HepG2 (cell line): ENCODE results near the gene TP53TG5. TPM values are rescaled to one million over a fixed set of nuclear protein-coding genes. Genes with fewer than 3 reads are reported as not detected.

Source experiments
- ATAC-seq: fragments of 200-7000 bp; cut with Tn5 transposase; 3 replicates; pipeline ENCODE4 v1.9.1; 2020; ENCODE audit warnings: mild to moderate bottlenecking, moderate library complexity
- BruUV-seq: library from RNA; stranded (reverse); fragments of 400-500 nt; replicated peaks from 2 replicates; lab custom pipeline; 2021; lab: Mats Ljungman, UMichigan
- CTCF ChIA-PET: fragments of 300-600 bp; formaldehyde crosslinking; extraction: SDS; loops from one replicate; lab custom pipeline; 2021; ENCODE audit warnings: low total read pairs, inconsistent platforms, low intra/inter-chr PET ratio; lab: Yijun Ruan, JAX
- POLR2A ChIA-PET: fragments of 350-600 bp; sonication (Branson Sonifier 250); formaldehyde crosslinking; loops from one replicate; lab custom pipeline; 2020; ENCODE audit warnings: antibody characterized with exemption, inconsistent platforms; lab: Yijun Ruan, JAX
- DNase-seq: peaks from one replicate; pipeline ENCODE4 v3.0.0-alpha.2; 2015; ENCODE audit warnings: low spot score
- FAIRE-seq: peaks from 3 replicates; lab custom pipeline; 2011; peaks lifted over from hg19 to GRCh38; lab: Jason Lieb, UNC
- H2AFZ ChIP-seq: one replicate; pipeline ENCODE4 v1.6.1; 2011; ENCODE audit warnings: low read length, inconsistent platforms
- H3K27ac ChIP-seq: fragments of 300-600 bp; 3 replicates; pipeline ENCODE4 v1.8.0; 2011; ENCODE audit warnings: mixed run types, mild to moderate bottlenecking, mixed read lengths, low read length, inconsistent platforms; ENCODE audit not compliant: insufficient read depth; ENCODE audit errors: extremely low read length
- H3K27me3 ChIP-seq, 2 experiments: fragments of 200-600 bp in 1 of 2; 2 replicates in 1 of 2; 3 replicates in 1 of 2; pipeline versions ENCODE4 v1.6.0 to v1.8.0; 2011; ENCODE audit warnings: low read length in 2 of 2, mild to moderate bottlenecking in 2 of 2, moderate library complexity in 2 of 2, inconsistent platforms in 1 of 2; ENCODE audit not compliant: insufficient read depth in 2 of 2, control insufficient read depth in 1 of 2
- H3K36me3 ChIP-seq, 2 experiments: fragments of 200-600 bp in 1 of 2; replicated peaks in 1 of 2; 2 replicates in 1 of 2; 3 replicates in 1 of 2; pipeline versions ENCODE4 v1.5.1 to v1.8.0; 2011; ENCODE audit warnings: low read length in 2 of 2, inconsistent platforms in 1 of 2; ENCODE audit not compliant: insufficient read depth in 2 of 2, control insufficient read depth in 1 of 2
- H3K4me1 ChIP-seq: 2 replicates; pipeline ENCODE4 v1.5.1; 2012; ENCODE audit warnings: low read length, inconsistent platforms; ENCODE audit not compliant: insufficient read depth
- H3K4me2 ChIP-seq: 2 replicates; pipeline ENCODE4 v1.6.0; 2011; ENCODE audit warnings: low read depth, low read length, inconsistent platforms
- H3K4me3 ChIP-seq, 3 experiments: fragments of 200-600 bp in 1 of 3; sonication (generic), shearing (Covaris generic) in 1 of 3; replicated peaks in 1 of 3; 2 replicates each; pipeline ENCODE4 v1.5.1; 2011 to 2016; ENCODE audit warnings: low read length in 3 of 3, inconsistent platforms in 2 of 3, low read depth in 2 of 3, mild to moderate bottlenecking in 2 of 3, control low read depth in 1 of 3, mixed read lengths in 1 of 3; ENCODE audit not compliant: insufficient read depth in 1 of 3
- H3K79me2 ChIP-seq: one replicate; pipeline ENCODE4 v1.6.1; 2011; ENCODE audit warnings: low read length, inconsistent platforms; ENCODE audit not compliant: insufficient read depth
- H3K9ac ChIP-seq: 2 replicates; pipeline ENCODE4 v1.6.0; 2011; ENCODE audit warnings: mild to moderate bottlenecking, low read depth, low read length, inconsistent platforms; ENCODE audit not compliant: insufficient read depth
- H3K9me3 ChIP-seq: 2 replicates; pipeline ENCODE4 v1.5.1; 2012; ENCODE audit warnings: mild to moderate bottlenecking, low read length
- H4K20me1 ChIP-seq: 2 replicates; pipeline ENCODE4 v1.6.0; 2011; ENCODE audit warnings: inconsistent platforms, mild to moderate bottlenecking, low read length, moderate library complexity; ENCODE audit not compliant: insufficient read depth
- AGO2 ChIP-seq: fragments of 200-400 bp; formaldehyde crosslinking; optimal IDR thresholded peaks from 2 replicates; pipeline ENCODE3; 2017; ENCODE audit warnings: mild to moderate bottlenecking, low read depth, low read length, moderate library complexity
- ARNT ChIP-seq: fragments of 450-650 bp; IDR thresholded peaks from 2 replicates; pipeline ENCODE4 v1.6.1; 2017
- CEBPG ChIP-seq: IDR thresholded peaks from 2 replicates; pipeline ENCODE4 v1.6.1; 2016
- GABPB1 ChIP-seq: IDR thresholded peaks from 2 replicates; pipeline ENCODE4 v1.6.1; 2016; ENCODE audit warnings: mild to moderate bottlenecking, missing genetic modification reagents, moderate library complexity, missing compliant biosample characterization
- GATAD1 ChIP-seq: IDR thresholded peaks from 2 replicates; pipeline ENCODE4 v1.6.1; 2016; ENCODE audit warnings: missing genetic modification reagents, missing compliant biosample characterization
- HDAC1 ChIP-seq: sonication (generic); formaldehyde crosslinking; IDR thresholded peaks from 2 replicates; pipeline ENCODE4 v1.5.1; 2020; ENCODE audit warnings: mild to moderate bottlenecking, missing genetic modification reagents
- HOXA9 ChIP-seq: sonication (generic); formaldehyde crosslinking; IDR thresholded peaks from 2 replicates; pipeline ENCODE4 v1.8.1; 2022; ENCODE audit warnings: missing genetic modification reagents, mild to moderate bottlenecking, moderate library complexity, borderline replicate concordance
- MEIS2 ChIP-seq: sonication (generic); formaldehyde crosslinking; IDR thresholded peaks from 2 replicates; pipeline ENCODE4 v1.9.0; 2021; ENCODE audit warnings: mild to moderate bottlenecking, missing genetic modification reagents
- NR2F1 ChIP-seq, 2 experiments: fragments of 450-650 bp in 1 of 2; formaldehyde crosslinking in 1 of 2; IDR thresholded peaks; 2 replicates each; pipeline versions ENCODE4 v1.5.0 to v1.6.1; 2016 to 2020; ENCODE audit warnings: mild to moderate bottlenecking in 1 of 2, missing compliant biosample characterization in 1 of 2, missing genetic modification reagents in 1 of 2, moderate library complexity in 1 of 2
- PHF21A ChIP-seq: sonication (generic); formaldehyde crosslinking; IDR thresholded peaks from 2 replicates; pipeline ENCODE4 v1.5.0; 2020; ENCODE audit warnings: mild to moderate bottlenecking, missing genetic modification reagents
- RBM22 ChIP-seq: fragments of 200-400 bp; formaldehyde crosslinking; optimal IDR thresholded peaks from 2 replicates; pipeline ENCODE3; 2017; ENCODE audit warnings: mild to moderate bottlenecking, low read length, moderate library complexity
- SMC3 ChIP-seq: IDR thresholded peaks from 2 replicates; pipeline ENCODE4 v1.6.1; 2011; ENCODE audit warnings: low read length, improper control_type of control experiment
- SYNCRIP ChIP-seq: fragments of 200-400 bp; formaldehyde crosslinking; IDR thresholded peaks from 2 replicates; pipeline ENCODE4 v1.6.1; 2018; ENCODE audit warnings: mild to moderate bottlenecking, low read depth, low read length; ENCODE audit not compliant: insufficient read depth
- TCF7 ChIP-seq: sonication (generic); IDR thresholded peaks from 2 replicates; pipeline ENCODE4 v1.6.1; 2016; ENCODE audit warnings: antibody characterized with exemption, low read depth
- U2AF1 ChIP-seq: fragments of 200-400 bp; formaldehyde crosslinking; optimal IDR thresholded peaks from 2 replicates; pipeline ENCODE3; 2017; ENCODE audit warnings: mild to moderate bottlenecking, low read depth, low read length
- ZNF136 ChIP-seq: sonication (generic); formaldehyde crosslinking; IDR thresholded peaks from 2 replicates; pipeline ENCODE4 v1.8.1; 2022; ENCODE audit warnings: low read depth, mild to moderate bottlenecking, moderate library complexity, missing genetic modification reagents
- ZNF552 ChIP-seq: sonication (generic); formaldehyde crosslinking; IDR thresholded peaks from 2 replicates; pipeline ENCODE4 v1.9.0; 2022; ENCODE audit warnings: missing genetic modification reagents, mild to moderate bottlenecking, borderline replicate concordance
- ZNF615 ChIP-seq: sonication (generic); formaldehyde crosslinking; IDR thresholded peaks from 2 replicates; pipeline ENCODE4 v1.5.0; 2020; ENCODE audit warnings: mild to moderate bottlenecking, missing genetic modification reagents, borderline replicate concordance
- ZNF768 ChIP-seq: sonication (generic); formaldehyde crosslinking; IDR thresholded peaks from 2 replicates; pipeline ENCODE4 v1.4.0; 2020; ENCODE audit warnings: missing genetic modification reagents
- ZNF772 ChIP-seq: sonication (generic); formaldehyde crosslinking; IDR thresholded peaks from 2 replicates; pipeline ENCODE4 v1.5.0; 2020; ENCODE audit warnings: mild to moderate bottlenecking, missing genetic modification reagents
- ZNF816 ChIP-seq: sonication (generic); formaldehyde crosslinking; IDR thresholded peaks from 2 replicates; pipeline ENCODE4 v1.8.0; 2022; ENCODE audit warnings: missing genetic modification reagents, mild to moderate bottlenecking, borderline replicate concordance
- WGBS: methylation state at CpG from one replicate; pipeline ENCODE4 v1.1.6; 2017; ENCODE audit warnings: low lambda C conversion rate; 5-methylcytosine and 5-hydroxymethylcytosine counted together
- in situ Hi-C: cut with HindIII; loops from 2 replicates; pipeline ENCODE4 v1.10.0; 2017; ENCODE audit warnings: low pct_unique_long_range_greater_than_20kb; ENCODE audit not compliant: extremely low pct_ligation_motif_present
- intact Hi-C: fragments of 100-400 bp; cut with micrococcal nuclease; formaldehyde crosslinking; loops from one replicate; pipeline ENCODE4 v1.10.0; 2022; ENCODE audit not compliant: unreplicated experiment
- polyA plus RNA-seq, 8 experiments: library from polyadenylated mRNA; depleted of rRNA in 3 of 8; stranded (reverse) in 7 of 8; unstranded in 1 of 8; fragments of >200 nt; fragmentation: Illumina TruSeq in 4 of 8; extraction: Trizol in 4 of 8; gene quantifications; 2 replicates each; pipeline versions ENCODE4 v1.2.1 to v1.2.3, GENCODE V29; 2011 to 2016; ENCODE audit warnings: low read depth in 4 of 8, missing spikeins in 1 of 8, mixed read lengths in 1 of 8; ENCODE audit not compliant: insufficient read depth in 1 of 8
- total RNA-seq, 5 experiments: library from RNA; depleted of rRNA; stranded (reverse); fragments of >200 nt; fragmentation: Illumina TruSeq; extraction: Trizol; gene quantifications; 2 replicates each; pipeline ENCODE4 v1.2.3, GENCODE V29; 2016; ENCODE audit warnings: low read depth in 1 of 5
- TF ChIP-seq, protein P1 (sequence below): sonication (generic); formaldehyde crosslinking; IDR thresholded peaks from 2 replicates; pipeline ENCODE4 v1.4.0; 2020; ENCODE audit warnings: missing genetic modification reagents, mild to moderate bottlenecking, borderline replicate concordance
- TF ChIP-seq, protein P2 (sequence below): sonication (generic); formaldehyde crosslinking; IDR thresholded peaks from 2 replicates; pipeline ENCODE4 v1.4.0; 2020; ENCODE audit warnings: missing genetic modification reagents

The TP53TG5 gene
- total and polyA plus RNA-seq, 2 of the 13 experiments (the other 11 are each of a cell fraction or from before 2014, with no cell fraction given): 0.11 TPM; not detected in 1

DNA sequence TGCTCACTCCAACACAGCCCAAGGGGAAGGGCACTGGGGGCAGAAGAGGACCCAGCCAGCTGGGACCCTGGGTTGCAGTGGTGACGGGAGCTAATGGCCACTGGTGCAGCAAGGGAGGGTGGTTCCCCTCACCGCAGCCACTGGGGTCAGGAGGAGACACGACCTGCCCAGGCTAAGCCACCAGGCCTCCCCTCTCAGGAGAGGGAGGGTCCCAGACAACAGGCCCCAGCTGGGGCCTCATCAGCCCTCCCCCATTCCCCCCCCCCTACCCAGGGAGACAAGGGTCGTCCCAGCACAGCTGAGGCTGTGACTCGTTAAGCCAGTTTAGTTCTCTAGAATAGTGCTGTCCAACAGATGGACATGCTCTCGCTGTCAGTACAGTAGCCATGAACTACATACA is 52.8 kb downstream of the TP53TG5 start:
- no TSS peak for BruUV-seq
- no peak overlapping the region for H2AFZ ChIP-seq
- H3K79me2 ChIP-seq: no peaks in the 10 kb centered on the region
- H3K27ac ChIP-seq: no peak overlapping the region
- no peaks in the 10 kb centered on the region for H3K9me3 ChIP-seq
- no peak for FAIRE-seq
- no peak for DNase-seq
- ChIA-PET POLR2A (interaction anchor here (1.6 to 6.7 kb wide), 6 partner anchors 11 to 111 kb away, joined by 3 to 74 read pairs (median 62); partner anchors contain the start of genes SDC4 and SYS1), CTCF (no interaction called here)
- no peak; the same call in 2 of the 3 replicates for ATAC-seq
- intact Hi-C loops (no loop called here), in situ Hi-C loops (no loop called here)
- no peaks in the 10 kb centered on the region for H3K27me3 ChIP-seq
- 90% methylated on average over 6 of the region's 6 CpGs for WGBS
- H3K4me2 ChIP-seq: no peak overlapping the region
- TF ChIP-seq AGO2: peak; percentile 54
- TF ChIP-seq ZNF768 (CRISPR knock-in tag): peak; percentile 22; the same call in 1 of the 2 replicates
- no peak for TF ChIP-seq SMC3
- no peak for TF ChIP-seq SYNCRIP
- no peak for TF ChIP-seq ZNF772
- TF ChIP-seq ZNF816 (CRISPR knock-in tag): no peak
- TF ChIP-seq GATAD1 (CRISPR knock-in tag): no peak
- no peak for TF ChIP-seq TCF7
- no peak for TF ChIP-seq ZNF552 (CRISPR knock-in tag)
- TF ChIP-seq, protein P1, sequence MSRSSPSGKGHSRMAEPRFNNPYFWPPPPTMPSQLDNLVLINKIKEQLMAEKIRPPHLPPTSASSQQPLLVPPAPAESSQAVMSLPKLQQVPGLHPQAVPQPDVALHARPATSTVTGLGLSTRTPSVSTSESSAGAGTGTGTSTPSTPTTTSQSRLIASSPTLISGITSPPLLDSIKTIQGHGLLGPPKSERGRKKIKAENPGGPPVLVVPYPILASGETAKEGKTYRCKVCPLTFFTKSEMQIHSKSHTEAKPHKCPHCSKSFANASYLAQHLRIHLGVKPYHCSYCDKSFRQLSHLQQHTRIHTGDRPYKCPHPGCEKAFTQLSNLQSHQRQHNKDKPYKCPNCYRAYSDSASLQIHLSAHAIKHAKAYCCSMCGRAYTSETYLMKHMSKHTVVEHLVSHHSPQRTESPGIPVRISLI (CRISPR knock-in tag): no peak
- TF ChIP-seq RBM22: peak; percentile 64
- no peak for TF ChIP-seq HOXA9 (CRISPR knock-in tag)
- TF ChIP-seq, protein P2, sequence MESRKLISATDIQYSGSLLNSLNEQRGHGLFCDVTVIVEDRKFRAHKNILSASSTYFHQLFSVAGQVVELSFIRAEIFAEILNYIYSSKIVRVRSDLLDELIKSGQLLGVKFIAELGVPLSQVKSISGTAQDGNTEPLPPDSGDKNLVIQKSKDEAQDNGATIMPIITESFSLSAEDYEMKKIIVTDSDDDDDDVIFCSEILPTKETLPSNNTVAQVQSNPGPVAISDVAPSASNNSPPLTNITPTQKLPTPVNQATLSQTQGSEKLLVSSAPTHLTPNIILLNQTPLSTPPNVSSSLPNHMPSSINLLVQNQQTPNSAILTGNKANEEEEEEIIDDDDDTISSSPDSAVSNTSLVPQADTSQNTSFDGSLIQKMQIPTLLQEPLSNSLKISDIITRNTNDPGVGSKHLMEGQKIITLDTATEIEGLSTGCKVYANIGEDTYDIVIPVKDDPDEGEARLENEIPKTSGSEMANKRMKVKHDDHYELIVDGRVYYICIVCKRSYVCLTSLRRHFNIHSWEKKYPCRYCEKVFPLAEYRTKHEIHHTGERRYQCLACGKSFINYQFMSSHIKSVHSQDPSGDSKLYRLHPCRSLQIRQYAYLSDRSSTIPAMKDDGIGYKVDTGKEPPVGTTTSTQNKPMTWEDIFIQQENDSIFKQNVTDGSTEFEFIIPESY (CRISPR knock-in tag): peak; percentile 31; the same call in 1 of the 2 replicates
- no peak for TF ChIP-seq ARNT
- TF ChIP-seq MEIS2 (CRISPR knock-in tag): no peak
- TF ChIP-seq U2AF1: no peak
- TF ChIP-seq HDAC1 (CRISPR knock-in tag): no peak
- TF ChIP-seq PHF21A (CRISPR knock-in tag): no peak
- no peak for TF ChIP-seq NR2F1 (CRISPR knock-in tag; IDR thresholded peaks at IDR 0.05)
- TF ChIP-seq ZNF136 (CRISPR knock-in tag): no peak
- no peak for TF ChIP-seq CEBPG
- TF ChIP-seq ZNF615 (CRISPR knock-in tag): no peak
- TF ChIP-seq GABPB1 (CRISPR knock-in tag): no peak
- no peaks in the 10 kb centered on the region for H4K20me1 ChIP-seq
- no peaks in the 10 kb centered on the region for H3K4me1 ChIP-seq
- H3K9ac ChIP-seq: no peak overlapping the region
- peaks cover 30 to 36% of the 10 kb centered on the region in 2 experiments for H3K36me3 ChIP-seq
- H3K4me3 ChIP-seq: no peak overlapping the region
